ENCODE results near the gene RSBN1.

The RSBN1 gene

GRCh38 chr1:113780374-113781146 lies 31.7 kb downstream of the RSBN1 start:
- TF ChIP-seq, protein P1, sequence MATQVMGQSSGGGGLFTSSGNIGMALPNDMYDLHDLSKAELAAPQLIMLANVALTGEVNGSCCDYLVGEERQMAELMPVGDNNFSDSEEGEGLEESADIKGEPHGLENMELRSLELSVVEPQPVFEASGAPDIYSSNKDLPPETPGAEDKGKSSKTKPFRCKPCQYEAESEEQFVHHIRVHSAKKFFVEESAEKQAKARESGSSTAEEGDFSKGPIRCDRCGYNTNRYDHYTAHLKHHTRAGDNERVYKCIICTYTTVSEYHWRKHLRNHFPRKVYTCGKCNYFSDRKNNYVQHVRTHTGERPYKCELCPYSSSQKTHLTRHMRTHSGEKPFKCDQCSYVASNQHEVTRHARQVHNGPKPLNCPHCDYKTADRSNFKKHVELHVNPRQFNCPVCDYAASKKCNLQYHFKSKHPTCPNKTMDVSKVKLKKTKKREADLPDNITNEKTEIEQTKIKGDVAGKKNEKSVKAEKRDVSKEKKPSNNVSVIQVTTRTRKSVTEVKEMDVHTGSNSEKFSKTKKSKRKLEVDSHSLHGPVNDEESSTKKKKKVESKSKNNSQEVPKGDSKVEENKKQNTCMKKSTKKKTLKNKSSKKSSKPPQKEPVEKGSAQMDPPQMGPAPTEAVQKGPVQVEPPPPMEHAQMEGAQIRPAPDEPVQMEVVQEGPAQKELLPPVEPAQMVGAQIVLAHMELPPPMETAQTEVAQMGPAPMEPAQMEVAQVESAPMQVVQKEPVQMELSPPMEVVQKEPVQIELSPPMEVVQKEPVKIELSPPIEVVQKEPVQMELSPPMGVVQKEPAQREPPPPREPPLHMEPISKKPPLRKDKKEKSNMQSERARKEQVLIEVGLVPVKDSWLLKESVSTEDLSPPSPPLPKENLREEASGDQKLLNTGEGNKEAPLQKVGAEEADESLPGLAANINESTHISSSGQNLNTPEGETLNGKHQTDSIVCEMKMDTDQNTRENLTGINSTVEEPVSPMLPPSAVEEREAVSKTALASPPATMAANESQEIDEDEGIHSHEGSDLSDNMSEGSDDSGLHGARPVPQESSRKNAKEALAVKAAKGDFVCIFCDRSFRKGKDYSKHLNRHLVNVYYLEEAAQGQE (IDR thresholded peaks at IDR 0.05; ENCODE audit: insufficient read depth in 1 of 2, low read depth in 2 of 2, low read length in 2 of 2), result no peak

- TF ChIP-seq TAF1 (IDR thresholded peaks at IDR 0.05; ENCODE audit: borderline replicate concordance, insufficient read depth, low read length) (no peak), POLR2AphosphoS5 (IDR thresholded peaks at IDR 0.05; ENCODE audit: low read depth, low read length) (no peak), FOXP2 (optimal IDR thresholded peaks at IDR 0.05; ENCODE audit: borderline replicate concordance, extremely low read depth, extremely low read length, insufficient read depth) (no peak), SIN3A (IDR thresholded peaks at IDR 0.05; ENCODE audit: borderline replicate concordance, insufficient read depth, low read length) (no peak)
- TF ChIP-seq, protein P1 (IDR thresholded peaks at IDR 0.05; ENCODE audit: insufficient read depth in 1 of 2, low read depth in 2 of 2, low read length in 2 of 2), result no peak
Measured at GRCh38 chr1:113779542-113779941, 32.7 kb downstream of the RSBN1 start.

GRCh38 chr1:113777561-113777960 lies 34.7 kb downstream of the RSBN1 start:
- no peak for TF ChIP-seq TAF1 (IDR thresholded peaks at IDR 0.05; ENCODE audit: borderline replicate concordance, insufficient read depth, low read length)
- TF ChIP-seq POLR2AphosphoS5 (IDR thresholded peaks at IDR 0.05; ENCODE audit: low read depth, low read length), result no peak
- TF ChIP-seq FOXP2 (optimal IDR thresholded peaks at IDR 0.05; ENCODE audit: borderline replicate concordance, extremely low read depth, extremely low read length, insufficient read depth), result no peak
- TF ChIP-seq, protein P1 (IDR thresholded peaks at IDR 0.05; ENCODE audit: insufficient read depth in 1 of 2, low read depth in 2 of 2, low read length in 2 of 2), result no peak
- no peak for TF ChIP-seq SIN3A (IDR thresholded peaks at IDR 0.05; ENCODE audit: borderline replicate concordance, insufficient read depth, low read length)

GRCh38 chr1:113770031-113770430 lies 42.2 kb downstream of the RSBN1 start:
- TF ChIP-seq FOXP2 (optimal IDR thresholded peaks at IDR 0.05; ENCODE audit: borderline replicate concordance, extremely low read depth, extremely low read length, insufficient read depth) (no peak), POLR2AphosphoS5 (IDR thresholded peaks at IDR 0.05; ENCODE audit: low read depth, low read length) (no peak), TAF1 (IDR thresholded peaks at IDR 0.05; ENCODE audit: borderline replicate concordance, insufficient read depth, low read length) (no peak), SIN3A (IDR thresholded peaks at IDR 0.05; ENCODE audit: borderline replicate concordance, insufficient read depth, low read length) (no peak)
- TF ChIP-seq, protein P1 (IDR thresholded peaks at IDR 0.05; ENCODE audit: insufficient read depth in 1 of 2, low read depth in 2 of 2, low read length in 2 of 2), result no peak

GRCh38 chr1:113769601-113769970 lies 42.7 kb downstream of the RSBN1 start:
- TF ChIP-seq FOXP2 (optimal IDR thresholded peaks at IDR 0.05; ENCODE audit: borderline replicate concordance, extremely low read depth, extremely low read length, insufficient read depth), result no peak
- no peak for TF ChIP-seq POLR2AphosphoS5 (IDR thresholded peaks at IDR 0.05; ENCODE audit: low read depth, low read length)
- TF ChIP-seq, protein P1 (IDR thresholded peaks at IDR 0.05; ENCODE audit: insufficient read depth in 1 of 2, low read depth in 2 of 2, low read length in 2 of 2), result no peak
- no peak for TF ChIP-seq TAF1 (IDR thresholded peaks at IDR 0.05; ENCODE audit: borderline replicate concordance, insufficient read depth, low read length)
- TF ChIP-seq SIN3A (IDR thresholded peaks at IDR 0.05; ENCODE audit: borderline replicate concordance, insufficient read depth, low read length), result no peak
